H1 (cell line): ENCODE measurements around the gene CDC42BPB. TPM values are rescaled to one million over a fixed set of nuclear protein-coding genes. Genes with fewer than 3 reads are reported as not detected.

ENCODE experiments used
- PHF8 ChIP-seq: fragments of 200-600 bp; sonication (generic); conservative IDR thresholded peaks from 2 replicates; pipeline ENCODE4 v1.7.1; 2012; ENCODE audit warnings: low read depth, mild to moderate bottlenecking, inconsistent platforms, low read length, moderate library complexity
- polyA plus RNA-seq, 7 experiments: library from polyadenylated mRNA; depleted of rRNA in 3 of 7; stranded (reverse) in 5 of 7; unstranded in 2 of 7; fragments of >200 nt in 5 of 7; fragments of 200-250 nt in 2 of 7; gene quantifications; 1 replicate in 5 of 7; 2 replicates in 1 of 7; 4 replicates in 1 of 7; pipeline versions ENCODE4 v1.2.1 to v1.2.3, GENCODE V29; 2011 to 2013; ENCODE audit warnings: missing spikeins in 2 of 7, mixed read lengths in 2 of 7
- total RNA-seq: library from RNA; stranded (reverse); fragmentation: NEBNext Ultra II Directional; extraction: Animal tissue kit (Norgen Biotek cat#: 25700); gene quantifications from 2 replicates; pipeline ENCODE4 v1.2.1, GENCODE V29; 2021

CDC42BPB gene
- total and polyA plus RNA-seq, 2 of the 8 experiments (the other 6 are each of a cell fraction or from before 2014, with no cell fraction given), result 51.2 to 88.2 TPM

- no peak for TF ChIP-seq PHF8
Measured at GRCh38 chr14:102900631-102901571, 156.4 kb downstream of the CDC42BPB start (continued).
